GM10847 (cell line): ENCODE data around the gene CEACAM16.

ENCODE experiments used
- POLR2A ChIP-seq: IDR thresholded peaks from 2 replicates; pipeline ENCODE4 v1.6.1; 2011; ENCODE audit not compliant: insufficient read length; ENCODE audit errors: extremely low read depth

CEACAM16 gene

GRCh38 chr19:44757735-44758505 is 59.0 kb downstream of the CEACAM16 start:
- no peak for TF ChIP-seq POLR2A

- no peak for TF ChIP-seq POLR2A
These were observed 59.6 kb downstream of the CEACAM16 start for GRCh38 chr19:44758596-44758995.

DNA sequence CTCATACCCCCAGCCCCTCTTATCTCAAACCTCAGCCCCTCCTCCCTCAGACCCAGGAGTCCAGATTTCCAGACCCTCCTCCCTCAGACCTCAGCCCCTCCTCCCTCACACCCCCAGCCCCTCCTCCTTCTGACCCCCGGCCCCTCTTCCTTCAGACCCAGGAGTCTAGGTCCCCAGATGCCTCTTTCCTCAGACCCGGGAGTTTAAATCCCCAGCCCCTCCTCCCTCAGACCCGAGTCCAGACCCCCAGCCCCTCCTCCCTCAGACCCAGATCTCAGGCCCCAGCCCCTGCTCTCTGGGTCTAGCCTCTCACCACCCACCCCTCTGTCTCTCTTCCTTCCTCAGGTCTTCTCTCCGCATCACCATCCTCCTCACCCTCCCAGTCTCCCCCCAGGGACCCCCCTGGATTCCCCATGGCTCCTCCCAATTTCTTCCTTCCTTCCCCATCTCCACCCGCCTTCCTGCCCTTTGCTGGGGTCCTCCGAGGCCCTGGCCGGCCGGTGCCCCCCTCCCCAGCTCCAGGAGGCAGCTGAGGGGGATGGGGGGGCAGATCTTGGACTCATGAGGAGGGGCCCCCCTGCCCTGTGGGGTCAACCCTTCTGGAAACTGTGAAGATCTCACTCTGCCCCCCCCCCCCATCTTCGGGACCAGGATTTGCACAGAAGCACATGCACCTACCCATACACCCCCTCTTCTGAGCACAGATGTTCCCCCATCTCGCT is 60.3 kb downstream of the CEACAM16 start:
- no peak for TF ChIP-seq POLR2A
